GM12874 (cell line): Measurements from ENCODE around the gene SUSD3.

Experiments used
- CTCF ChIP-seq: IDR thresholded peaks from 2 replicates; pipeline ENCODE4 v1.5.1; 2011; ENCODE audit warnings: low read depth, mild to moderate bottlenecking, control low read depth, low read length, moderate library complexity; ENCODE audit not compliant: insufficient read depth

Gene SUSD3

GRCh38 chr9:93082841-93083411 is 24.4 kb downstream of the SUSD3 start:
- TF ChIP-seq CTCF, result no peak

- TF ChIP-seq CTCF, result no peak
Measured at GRCh38 chr9:93083592-93084470, 25.3 kb downstream of the SUSD3 start.

GRCh38 chr9:93084471-93084881 is 26.0 kb downstream of the SUSD3 start:
- TF ChIP-seq CTCF, result no peak

- TF ChIP-seq CTCF, result no peak
Measured at GRCh38 chr9:93085676-93086075, 27.2 kb downstream of the SUSD3 start.

GRCh38 chr9:93086447-93087224 is 28.1 kb downstream of the SUSD3 start:
- TF ChIP-seq CTCF, result no peak

GRCh38 chr9:93087971-93088655 is 29.6 kb downstream of the SUSD3 start:
- TF ChIP-seq CTCF, result no peak

- TF ChIP-seq CTCF, result no peak
Measured at GRCh38 chr9:93088656-93089015, 30.1 kb downstream of the SUSD3 start.
